Measurements from ENCODE around the gene KSR2. TPM values are rescaled to one million over a fixed set of nuclear protein-coding genes. Genes with fewer than 3 reads are reported as not detected.

Gene KSR2
- total RNA-seq, 2 donors from 2014 or later: 1.1 to 2.0 TPM

GRCh38 chr12:117567644-117568216, 401.1 kb downstream of the KSR2 start:
- H3K4me3 ChIP-seq (ENCODE audit: low read length): no peak overlapping the region
- Mint-ChIP-seq H3K4me1 (peaks cover 8% of the 10 kb centered on the region), H3K27me3 (ENCODE audit: insufficient read depth) (no peaks in the 10 kb centered on the region), H3K36me3 (ENCODE audit: low read depth) (no peaks in the 10 kb centered on the region), H3K4me3 (no peak overlapping the region), H3K27ac (no peak overlapping the region), H3K9me3 (no peaks in the 10 kb centered on the region)
- H3K4me1 ChIP-seq (ENCODE audit: control insufficient read depth, insufficient read depth, low read length): no peaks in the 10 kb centered on the region
- no peak overlapping the region for H3K9ac ChIP-seq (ENCODE audit: extremely low read depth, low read length, poor library complexity, severe bottlenecking)
- TF ChIP-seq CTCF (conservative IDR thresholded peaks at IDR 0.05): no peak
- no peaks in the 10 kb centered on the region for H3K27me3 ChIP-seq (ENCODE audit: control insufficient read depth, insufficient read depth, low read length, poor library complexity, severe bottlenecking)
- no peak overlapping the region for H3K27ac ChIP-seq (ENCODE audit: low read depth, low read length)
- H3K36me3 ChIP-seq (ENCODE audit: control insufficient read depth, insufficient read depth, low read length): no peaks in the 10 kb centered on the region
- no peak for DNase-seq
- 89 to 94% methylated on average over 6 to 9 of the region's 9 CpGs for WGBS, 2 experiments (ENCODE audit: insufficient coverage in 1 of 2, insufficient read length in 1 of 2)
- H3K9me3 ChIP-seq (ENCODE audit: control insufficient read depth, low read length): no peaks in the 10 kb centered on the region

- WGBS, 2 experiments (ENCODE audit: insufficient coverage in 1 of 2, insufficient read length in 1 of 2): 70 to 71% methylated on average over 8 to 9 of the region's 9 CpGs
- Histone ChIP-seq H3K9me3 (ENCODE audit: control insufficient read depth, low read length) (no peaks in the 10 kb centered on the region), H3K36me3 (ENCODE audit: control insufficient read depth, insufficient read depth, low read length) (no peaks in the 10 kb centered on the region), H3K4me3 (ENCODE audit: low read length) (no peak overlapping the region), H3K27ac (ENCODE audit: low read depth, low read length) (no peak overlapping the region), H3K9ac (ENCODE audit: extremely low read depth, low read length, poor library complexity, severe bottlenecking) (no peak overlapping the region), H3K4me1 (ENCODE audit: control insufficient read depth, insufficient read depth, low read length) (no peaks in the 10 kb centered on the region), H3K27me3 (ENCODE audit: control insufficient read depth, insufficient read depth, low read length, poor library complexity, severe bottlenecking) (no peaks in the 10 kb centered on the region)
- H3K4me1 Mint-ChIP-seq: peaks cover 8% of the 10 kb centered on the region
- no peak for TF ChIP-seq CTCF (conservative IDR thresholded peaks at IDR 0.05)
- H3K27ac Mint-ChIP-seq: no peak overlapping the region
- H3K36me3 Mint-ChIP-seq (ENCODE audit: low read depth): no peaks in the 10 kb centered on the region
- peak; percentile 77 for DNase-seq
- H3K4me3 Mint-ChIP-seq: no peak overlapping the region
- peaks cover 3% of the 10 kb centered on the region for H3K27me3 Mint-ChIP-seq (ENCODE audit: insufficient read depth)
- H3K9me3 Mint-ChIP-seq: no peaks in the 10 kb centered on the region
These were observed 403.9 kb downstream of the KSR2 start for GRCh38 chr12:117564881-117565280.

GRCh38 chr12:117563706-117564105, 405.1 kb downstream of the KSR2 start:
- Histone ChIP-seq H3K9ac (ENCODE audit: extremely low read depth, low read length, poor library complexity, severe bottlenecking) (no peak overlapping the region), H3K9me3 (ENCODE audit: control insufficient read depth, low read length) (no peaks in the 10 kb centered on the region), H3K4me3 (ENCODE audit: low read length) (no peak overlapping the region), H3K27me3 (ENCODE audit: control insufficient read depth, insufficient read depth, low read length, poor library complexity, severe bottlenecking) (no peaks in the 10 kb centered on the region), H3K36me3 (ENCODE audit: control insufficient read depth, insufficient read depth, low read length) (no peaks in the 10 kb centered on the region), H3K4me1 (ENCODE audit: control insufficient read depth, insufficient read depth, low read length) (no peaks in the 10 kb centered on the region), H3K27ac (ENCODE audit: low read depth, low read length) (no peak overlapping the region)
- no peaks in the 10 kb centered on the region for H3K36me3 Mint-ChIP-seq (ENCODE audit: low read depth)
- 85 to 100% methylated on average over 1 to 2 of the region's 2 CpGs for WGBS, 2 experiments (ENCODE audit: insufficient coverage in 1 of 2, insufficient read length in 1 of 2)
- H3K27me3 Mint-ChIP-seq (ENCODE audit: insufficient read depth): peaks cover 3% of the 10 kb centered on the region
- H3K4me3 Mint-ChIP-seq: no peak overlapping the region
- H3K4me1 Mint-ChIP-seq: peaks cover 8% of the 10 kb centered on the region
- DNase-seq: no peak
- H3K9me3 Mint-ChIP-seq: no peaks in the 10 kb centered on the region
- H3K27ac Mint-ChIP-seq: no peak overlapping the region
- TF ChIP-seq CTCF (conservative IDR thresholded peaks at IDR 0.05): no peak

All from endodermal cell (in vitro differentiated cells).